NCI-H524 treated with DMSO at 0.1 percent for 48 hours (cell line): ENCODE results near the gene VPS39.

ENCODE experiments used
- DNase-seq: peaks from one replicate; lab custom pipeline; 2025; lab: John Stamatoyannopoulos, UW

VPS39 gene

DNA sequence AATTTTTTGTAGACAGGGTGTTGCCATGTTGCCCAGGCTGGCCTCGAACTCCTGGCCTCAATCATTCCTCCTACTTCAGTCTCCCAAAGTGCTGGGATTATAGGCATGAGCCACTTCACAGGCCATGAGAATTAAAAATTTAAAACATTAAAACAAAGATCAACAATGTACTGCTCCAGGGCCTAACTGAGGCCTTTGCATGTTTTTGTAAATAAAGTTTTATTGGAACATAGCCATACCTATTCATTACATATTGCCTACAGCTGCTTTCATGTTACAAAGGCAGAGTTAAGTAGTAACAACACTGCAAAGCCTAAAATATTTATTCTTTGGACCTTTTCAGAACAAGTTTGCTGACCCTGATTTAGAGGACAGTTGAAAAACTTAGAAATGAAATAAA lies 9.6 kb downstream of the VPS39 start:
- no peak for DNase-seq

GRCh38 chr15:42194513-42194912 lies 13.6 kb downstream of the VPS39 start:
- no peak for DNase-seq

- DNase-seq: no peak
Measured at GRCh38 chr15:42193383-42193782, 14.7 kb downstream of the VPS39 start.

DNA sequence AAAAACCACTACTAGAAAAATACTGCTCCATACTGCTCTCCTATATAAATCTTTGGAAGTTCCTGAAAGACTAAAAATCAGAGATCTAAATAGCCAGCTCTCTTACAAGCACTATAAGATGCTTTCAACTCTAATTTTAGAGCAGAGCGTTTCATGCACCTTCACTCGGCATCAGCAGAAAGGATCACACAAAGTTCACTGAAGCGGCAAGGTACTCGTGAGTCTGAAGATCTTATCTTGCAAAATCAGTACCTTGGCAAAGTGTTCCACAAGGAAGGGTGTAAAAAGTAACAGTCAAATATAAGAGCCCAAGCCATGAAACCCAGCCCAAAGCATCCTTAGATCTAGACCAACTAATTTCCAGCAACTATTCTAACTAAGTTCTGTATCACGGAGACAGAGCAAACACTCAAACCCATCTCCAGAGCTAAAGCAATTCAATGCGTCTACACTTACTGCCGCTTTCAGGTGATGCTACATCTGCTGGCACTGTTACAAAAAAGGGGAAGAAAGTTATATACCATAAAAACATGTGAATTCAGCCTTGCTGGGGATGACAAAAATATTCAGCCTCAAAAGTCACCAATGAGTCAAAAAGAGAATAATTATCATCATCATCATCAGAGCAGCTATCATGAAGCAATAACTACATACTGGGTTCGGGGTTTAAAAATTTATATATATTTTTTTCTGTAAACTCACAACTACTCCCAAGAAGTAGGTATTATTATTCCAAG lies 16.3 kb downstream of the VPS39 start:
- DNase-seq: no peak

- DNase-seq: no peak
Measured at GRCh38 chr15:42190370-42190769, 17.7 kb downstream of the VPS39 start.

GRCh38 chr15:42185801-42186200 lies 22.3 kb downstream of the VPS39 start:
- DNase-seq: no peak

GRCh38 chr15:42184736-42185135 lies 23.4 kb downstream of the VPS39 start:
- DNase-seq: no peak

- DNase-seq: no peak
Measured at GRCh38 chr15:42184296-42184695, 23.8 kb downstream of the VPS39 start.

DNA sequence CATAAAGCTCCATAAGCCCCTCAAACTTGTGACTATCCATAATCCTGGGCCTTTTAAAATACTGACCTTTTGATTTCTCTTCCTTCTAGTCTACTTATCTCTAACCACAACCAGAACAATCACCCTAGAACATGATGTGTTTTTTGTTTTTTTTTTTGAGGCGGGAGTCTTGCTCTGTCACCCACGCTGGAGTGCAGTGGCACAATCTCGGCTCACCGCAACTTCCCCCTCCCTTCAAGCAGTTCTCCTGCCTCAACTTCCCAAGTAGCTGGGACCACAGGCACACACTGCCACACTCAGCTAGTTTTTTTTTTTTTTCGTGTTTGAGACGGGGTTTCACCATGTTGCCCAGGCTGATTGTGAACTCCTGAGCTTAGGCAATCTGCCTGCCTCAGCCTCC lies 25.1 kb downstream of the VPS39 start:
- no peak for DNase-seq

DNA sequence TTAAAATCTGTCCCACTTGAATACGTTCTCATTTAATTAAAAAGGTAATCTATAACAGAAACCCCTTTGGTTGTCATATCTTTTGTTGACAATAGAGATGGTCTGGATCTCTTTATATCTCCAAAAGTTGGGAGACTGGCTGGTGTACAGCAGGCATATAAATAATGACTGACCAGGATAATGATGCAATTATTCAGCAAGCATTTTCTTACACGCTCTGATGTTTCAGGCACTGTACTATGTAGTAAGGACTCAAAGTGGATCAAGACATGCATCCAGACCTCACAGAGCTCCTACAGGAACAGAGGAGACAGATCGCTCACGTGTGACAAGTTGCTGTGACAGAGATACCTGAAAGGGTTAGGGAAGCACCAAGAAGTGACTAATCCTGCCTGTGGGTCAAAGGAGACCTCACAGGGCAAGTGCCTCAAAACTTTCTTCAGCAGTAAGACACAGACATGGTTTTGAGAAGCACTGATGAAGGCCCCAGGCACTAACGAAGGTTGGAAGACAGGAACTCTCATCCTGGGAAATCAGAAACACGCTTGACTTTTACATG lies 25.7 kb downstream of the VPS39 start:
- DNase-seq: no peak

DNA sequence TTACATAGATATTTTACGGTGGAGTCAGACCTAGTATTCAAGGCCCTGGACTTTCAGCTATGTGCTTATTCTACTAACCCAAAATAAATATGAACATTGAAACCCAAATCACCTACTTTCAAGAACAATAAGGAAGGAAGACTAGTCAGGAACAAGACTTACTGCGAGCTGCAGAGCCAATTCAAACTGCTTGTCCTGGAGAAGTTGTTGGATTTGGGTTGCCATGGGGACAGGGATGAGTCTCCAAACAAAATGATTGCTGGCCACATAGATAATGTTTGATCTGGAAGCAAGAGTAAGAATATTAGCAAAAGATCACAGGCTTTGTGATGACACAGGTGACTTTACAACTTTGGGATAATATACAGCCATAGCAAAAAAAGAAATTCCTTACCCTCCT lies 30.0 kb downstream of the VPS39 start:
- no peak for DNase-seq

GRCh38 chr15:42175671-42176070 lies 32.4 kb downstream of the VPS39 start:
- no peak for DNase-seq

GRCh38 chr15:42172475-42172874 lies 35.6 kb downstream of the VPS39 start:
- no peak for DNase-seq

DNA sequence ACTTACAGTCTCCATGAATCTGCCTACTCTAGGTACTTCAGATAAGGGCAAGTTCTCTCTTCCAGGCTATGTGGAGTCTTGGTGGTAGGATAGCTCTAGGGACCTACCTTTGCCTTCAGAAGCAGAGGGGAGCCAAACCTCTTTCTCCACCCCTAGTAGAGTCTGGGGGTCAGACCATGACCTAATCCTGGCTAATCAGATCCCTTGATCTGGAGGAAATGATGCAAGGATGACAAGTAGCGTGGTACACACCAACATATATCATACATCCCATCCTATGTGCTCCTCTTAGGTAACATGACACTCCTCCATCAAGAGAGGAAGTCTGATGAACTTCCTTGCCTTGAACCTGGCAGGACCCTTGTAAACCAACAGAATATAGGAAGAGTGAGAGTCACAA lies 36.3 kb downstream of the VPS39 start:
- DNase-seq: no peak

- no peak for DNase-seq
Measured at GRCh38 chr15:42171122-42171521, 37.0 kb downstream of the VPS39 start.

DNA sequence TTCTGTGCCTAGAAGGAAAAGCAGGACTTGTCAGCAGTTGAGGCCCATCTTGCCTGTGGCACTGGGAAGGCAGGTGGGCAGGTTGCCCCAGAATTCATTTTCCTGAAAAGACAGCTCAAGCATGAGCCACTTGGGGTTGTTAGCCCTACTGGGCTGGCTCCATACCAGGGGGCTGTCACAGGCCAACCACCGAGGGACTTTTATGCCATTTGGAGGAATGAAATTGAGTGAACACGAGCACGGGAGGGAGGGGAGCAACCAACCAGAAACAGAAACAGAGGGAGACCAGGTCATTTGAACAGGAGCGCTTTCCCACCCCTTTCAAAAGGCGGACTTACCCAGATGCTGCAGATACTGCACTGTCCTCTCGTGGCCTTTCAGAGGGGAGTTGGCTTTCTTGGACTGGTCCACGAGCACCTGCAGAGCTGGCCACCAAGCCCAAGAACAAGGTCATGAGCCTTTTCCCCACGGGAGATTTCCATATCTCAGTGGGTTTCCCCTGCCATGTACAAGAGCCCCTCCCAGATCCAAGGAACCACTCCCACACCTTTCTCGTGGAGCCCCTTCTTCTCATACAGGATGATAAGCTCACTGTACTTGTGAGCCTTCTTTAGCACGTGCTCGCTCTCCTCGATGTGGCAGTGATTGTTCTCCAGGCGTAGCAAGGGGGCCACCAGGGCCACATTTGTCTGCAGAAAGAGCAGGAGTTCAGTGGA lies 41.7 kb downstream of the VPS39 start:
- DNase-seq: no peak

GRCh38 chr15:42165106-42165505 lies 43.0 kb downstream of the VPS39 start:
- DNase-seq: no peak

- no peak for DNase-seq
Measured at GRCh38 chr15:42163947-42164550, 44.1 kb downstream of the VPS39 start.

- no peak for DNase-seq
Measured at GRCh38 chr15:42163291-42163690, 44.8 kb downstream of the VPS39 start.

- no peak for DNase-seq
Measured at GRCh38 chr15:42160136-42160535, 48.0 kb downstream of the VPS39 start.

DNA sequence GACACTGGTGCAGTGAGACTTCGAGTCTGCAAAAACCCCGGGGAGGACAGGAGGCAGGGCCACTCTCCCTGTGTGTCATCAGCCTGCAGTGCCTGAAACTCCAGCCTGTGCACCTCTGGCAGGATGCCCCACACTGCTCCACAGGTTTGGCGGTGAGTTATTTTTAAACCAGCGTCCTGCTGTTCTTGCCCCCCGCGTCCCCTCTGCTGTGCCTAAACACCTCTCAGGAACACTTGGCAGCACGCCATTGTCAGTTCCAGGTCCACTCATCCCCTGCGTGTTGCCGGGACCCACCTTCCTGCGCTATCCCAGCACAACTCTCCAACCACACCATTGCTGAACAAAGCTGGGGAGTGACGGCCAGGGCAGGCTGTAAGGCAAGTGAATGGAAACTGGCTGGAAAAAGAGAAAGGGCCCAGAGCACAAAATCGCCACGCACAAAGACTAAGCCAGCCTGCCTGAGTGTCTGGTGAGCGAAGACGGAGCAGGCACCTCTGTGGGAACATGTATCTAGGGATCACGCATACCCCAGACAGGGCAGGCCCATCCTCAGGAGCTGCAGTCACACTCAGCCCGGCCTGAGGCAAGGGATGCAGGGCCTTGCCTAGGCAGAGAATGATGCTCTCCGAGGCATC lies 48.6 kb downstream of the VPS39 start:
- DNase-seq: no peak

DNA sequence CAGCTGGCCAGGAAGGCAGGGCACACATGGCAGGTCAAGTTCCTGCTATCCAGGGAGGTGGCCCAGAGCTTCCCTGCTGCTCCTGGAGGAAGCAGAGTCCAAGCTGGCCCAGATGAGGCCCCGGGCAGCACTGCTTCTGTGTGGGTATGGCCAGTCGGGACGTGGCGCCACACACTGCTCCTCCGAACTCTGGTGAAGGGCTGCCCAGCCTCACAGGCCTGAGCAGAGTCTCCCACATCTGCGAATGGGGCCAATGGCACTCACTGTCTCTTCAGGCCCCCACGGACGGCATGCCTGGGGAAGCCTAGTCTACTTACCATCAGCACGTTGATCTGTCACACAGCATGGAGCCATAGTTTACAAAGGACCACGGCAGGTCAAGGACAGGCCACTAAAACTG lies 49.2 kb downstream of the VPS39 start:
- DNase-seq: no peak
